Measurements from ENCODE around the gene NME9.

The NME9 gene

GRCh38 chr3:138253609-138254008 lies 76.0 kb downstream of the NME9 start:
- TF ChIP-seq CTCF (conservative IDR thresholded peaks at IDR 0.05; ENCODE audit: low read length) = no peak
- H3K4me3 ChIP-seq (ENCODE audit: low read length) = no peak overlapping the region
- no peak for DNase-seq (ENCODE audit: low read depth)
